ENCODE results near the gene GPAT2.
"Not testable (repeated sequence)": the region's sequence is repeated elsewhere in the genome, so short reads cannot be mapped to it uniquely, and the experiment has no call there.

The GPAT2 gene

GRCh38 chr2:96025194-96025492, 9.6 kb downstream of the GPAT2 start:
- TF ChIP-seq CTCF (IDR thresholded peaks at IDR 0.05; ENCODE audit: low read depth, low read length) = no peak
- no peak overlapping the region for H3K4me3 ChIP-seq (ENCODE audit: low read depth, low read length)

GRCh38 chr2:96024336-96025193, 10.2 kb downstream of the GPAT2 start:
- H3K4me3 ChIP-seq (ENCODE audit: low read depth, low read length) = no peak overlapping the region
- no peak for TF ChIP-seq CTCF (IDR thresholded peaks at IDR 0.05; ENCODE audit: low read depth, low read length)

GRCh38 chr2:96023701-96024100, 11.0 kb downstream of the GPAT2 start:
- H3K4me3 ChIP-seq (ENCODE audit: low read depth, low read length) = not testable (repeated sequence)

- TF ChIP-seq CTCF (IDR thresholded peaks at IDR 0.05; ENCODE audit: low read depth, low read length) = peak; percentile 84
- H3K4me3 ChIP-seq (ENCODE audit: low read depth, low read length) = not testable (repeated sequence)
These were observed 11.8 kb downstream of the GPAT2 start for GRCh38 chr2:96022701-96023447.

- H3K4me3 ChIP-seq (ENCODE audit: low read depth, low read length) = not testable (repeated sequence)
These were observed 12.6 kb downstream of the GPAT2 start for GRCh38 chr2:96022126-96022525.

- H3K4me3 ChIP-seq (ENCODE audit: low read depth, low read length) = not testable (repeated sequence)
These were observed 13.6 kb downstream of the GPAT2 start for GRCh38 chr2:96021142-96021541.

- H3K4me3 ChIP-seq (ENCODE audit: low read depth, low read length) = not testable (repeated sequence)
These were observed 14.7 kb downstream of the GPAT2 start for GRCh38 chr2:96019909-96020590.

- not testable (repeated sequence) for H3K4me3 ChIP-seq (ENCODE audit: low read depth, low read length)
These were observed 18.4 kb downstream of the GPAT2 start for GRCh38 chr2:96016321-96016720.

- H3K4me3 ChIP-seq (ENCODE audit: low read depth, low read length) = not testable (repeated sequence)
These were observed 21.9 kb downstream of the GPAT2 start for GRCh38 chr2:96012792-96013264.

- H3K4me3 ChIP-seq (ENCODE audit: low read depth, low read length) = not testable (repeated sequence)
These were observed 22.5 kb downstream of the GPAT2 start for GRCh38 chr2:96012086-96012791.

GRCh38 chr2:96011129-96011455, 23.6 kb downstream of the GPAT2 start:
- H3K4me3 ChIP-seq (ENCODE audit: low read depth, low read length) = not testable (repeated sequence)

GRCh38 chr2:96010320-96011128, 24.2 kb downstream of the GPAT2 start:
- peak overlapping the region; percentile 53 for H3K4me3 ChIP-seq (ENCODE audit: low read depth, low read length)

GRCh38 chr2:96009833-96010232, 24.9 kb downstream of the GPAT2 start:
- H3K4me3 ChIP-seq (ENCODE audit: low read depth, low read length) = peak overlapping the region; percentile 53

- not testable (repeated sequence) for H3K4me3 ChIP-seq (ENCODE audit: low read depth, low read length)
These were observed 26.7 kb downstream of the GPAT2 start for GRCh38 chr2:96008051-96008450.

GRCh38 chr2:96006248-96006647, 28.5 kb downstream of the GPAT2 start:
- H3K4me3 ChIP-seq (ENCODE audit: low read depth, low read length) = not testable (repeated sequence)
